ENCODE measurements around the gene ICE2. TPM values are rescaled to one million over a fixed set of nuclear protein-coding genes. Genes with fewer than 3 reads are reported as not detected.

The ICE2 gene
- total RNA-seq, 1 donor from 2014 or later: 42.2 TPM

DNA sequence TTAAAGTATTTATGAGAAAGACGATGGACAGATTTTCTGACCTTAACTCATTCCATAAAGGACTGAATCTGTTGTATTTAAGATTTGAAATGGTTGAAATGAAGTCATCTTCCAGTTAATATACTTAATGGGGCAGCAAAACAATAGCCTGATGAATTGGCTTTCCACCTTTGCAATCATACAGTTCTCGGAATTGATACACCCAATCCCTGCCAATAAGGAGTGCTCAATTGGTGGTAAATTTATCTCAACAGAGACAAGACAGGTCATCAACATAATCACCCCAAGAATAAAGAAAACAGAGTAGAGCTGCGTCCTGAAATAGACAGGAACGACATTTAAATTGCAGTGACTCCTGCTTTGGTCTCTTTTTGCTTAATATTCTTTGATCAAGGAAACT lies 92.3 kb downstream of the ICE2 start:
- Mint-ChIP-seq H3K27ac (ENCODE audit: unreplicated experiment) (no peak overlapping the region), H3K27me3 (ENCODE audit: unreplicated experiment) (no peaks in the 10 kb centered on the region), H3K36me3 (ENCODE audit: low read depth, unreplicated experiment) (peaks cover 4% of the 10 kb centered on the region), H3K4me1 (ENCODE audit: unreplicated experiment) (peaks cover 10% of the 10 kb centered on the region), H3K4me3 (ENCODE audit: unreplicated experiment) (no peak overlapping the region), H3K9me3 (ENCODE audit: unreplicated experiment) (no peaks in the 10 kb centered on the region)
- DNase-seq (ENCODE audit: low spot score): no peak
- TF ChIP-seq, protein P1, sequence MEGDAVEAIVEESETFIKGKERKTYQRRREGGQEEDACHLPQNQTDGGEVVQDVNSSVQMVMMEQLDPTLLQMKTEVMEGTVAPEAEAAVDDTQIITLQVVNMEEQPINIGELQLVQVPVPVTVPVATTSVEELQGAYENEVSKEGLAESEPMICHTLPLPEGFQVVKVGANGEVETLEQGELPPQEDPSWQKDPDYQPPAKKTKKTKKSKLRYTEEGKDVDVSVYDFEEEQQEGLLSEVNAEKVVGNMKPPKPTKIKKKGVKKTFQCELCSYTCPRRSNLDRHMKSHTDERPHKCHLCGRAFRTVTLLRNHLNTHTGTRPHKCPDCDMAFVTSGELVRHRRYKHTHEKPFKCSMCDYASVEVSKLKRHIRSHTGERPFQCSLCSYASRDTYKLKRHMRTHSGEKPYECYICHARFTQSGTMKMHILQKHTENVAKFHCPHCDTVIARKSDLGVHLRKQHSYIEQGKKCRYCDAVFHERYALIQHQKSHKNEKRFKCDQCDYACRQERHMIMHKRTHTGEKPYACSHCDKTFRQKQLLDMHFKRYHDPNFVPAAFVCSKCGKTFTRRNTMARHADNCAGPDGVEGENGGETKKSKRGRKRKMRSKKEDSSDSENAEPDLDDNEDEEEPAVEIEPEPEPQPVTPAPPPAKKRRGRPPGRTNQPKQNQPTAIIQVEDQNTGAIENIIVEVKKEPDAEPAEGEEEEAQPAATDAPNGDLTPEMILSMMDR (IDR thresholded peaks at IDR 0.05; ENCODE audit: unreplicated experiment): no peak

DNA sequence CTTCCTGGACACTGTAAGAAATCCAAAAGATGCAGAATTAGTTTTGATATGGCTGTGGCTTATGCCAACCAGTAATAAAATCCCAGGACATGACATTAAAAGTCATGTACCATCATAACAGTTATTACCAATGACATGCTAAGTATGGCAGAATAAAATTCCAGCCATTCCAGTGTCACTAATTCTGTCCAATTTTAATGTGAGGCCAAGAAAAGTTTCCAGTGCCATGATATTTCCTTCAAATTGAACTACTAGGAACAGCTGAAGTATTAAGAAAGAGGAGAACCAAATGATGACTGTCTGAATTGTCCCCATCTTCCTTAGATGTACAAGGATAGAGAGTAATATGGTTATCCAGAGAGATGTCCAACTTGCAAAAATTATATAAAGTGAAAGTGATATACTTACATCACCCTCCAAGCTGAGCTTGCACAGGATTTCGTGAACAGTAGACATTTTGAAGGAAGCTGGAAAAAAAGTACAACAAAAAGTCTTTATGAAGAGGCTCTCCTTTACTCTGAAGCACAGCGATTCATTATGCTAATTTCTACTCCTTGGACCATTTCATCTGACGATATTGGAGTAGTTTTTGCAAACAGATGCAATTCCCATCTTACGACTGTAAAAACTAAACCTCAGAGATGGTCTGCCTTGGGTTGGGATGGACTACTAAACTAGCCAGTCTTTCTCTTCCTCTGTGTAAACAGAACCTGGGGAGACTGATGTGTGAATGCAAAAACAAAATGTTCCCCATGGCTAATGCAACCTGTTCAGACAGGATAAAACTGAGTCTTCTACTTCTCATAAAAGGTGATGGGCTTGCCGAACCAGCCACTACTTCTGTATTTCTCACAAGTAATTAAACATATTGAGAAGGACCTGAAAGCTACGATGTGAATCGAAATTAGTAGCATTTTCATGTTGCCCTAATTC lies 93.1 kb downstream of the ICE2 start:
- Mint-ChIP-seq H3K9me3 (ENCODE audit: unreplicated experiment) (no peaks in the 10 kb centered on the region), H3K4me1 (ENCODE audit: unreplicated experiment) (peaks cover 3% of the 10 kb centered on the region), H3K4me3 (ENCODE audit: unreplicated experiment) (no peak overlapping the region), H3K27ac (ENCODE audit: unreplicated experiment) (no peak overlapping the region), H3K27me3 (ENCODE audit: unreplicated experiment) (no peaks in the 10 kb centered on the region), H3K36me3 (ENCODE audit: low read depth, unreplicated experiment) (peaks cover 11% of the 10 kb centered on the region)
- TF ChIP-seq, protein P1 (IDR thresholded peaks at IDR 0.05; ENCODE audit: unreplicated experiment): no peak
- no peak for DNase-seq (ENCODE audit: low spot score)

DNA sequence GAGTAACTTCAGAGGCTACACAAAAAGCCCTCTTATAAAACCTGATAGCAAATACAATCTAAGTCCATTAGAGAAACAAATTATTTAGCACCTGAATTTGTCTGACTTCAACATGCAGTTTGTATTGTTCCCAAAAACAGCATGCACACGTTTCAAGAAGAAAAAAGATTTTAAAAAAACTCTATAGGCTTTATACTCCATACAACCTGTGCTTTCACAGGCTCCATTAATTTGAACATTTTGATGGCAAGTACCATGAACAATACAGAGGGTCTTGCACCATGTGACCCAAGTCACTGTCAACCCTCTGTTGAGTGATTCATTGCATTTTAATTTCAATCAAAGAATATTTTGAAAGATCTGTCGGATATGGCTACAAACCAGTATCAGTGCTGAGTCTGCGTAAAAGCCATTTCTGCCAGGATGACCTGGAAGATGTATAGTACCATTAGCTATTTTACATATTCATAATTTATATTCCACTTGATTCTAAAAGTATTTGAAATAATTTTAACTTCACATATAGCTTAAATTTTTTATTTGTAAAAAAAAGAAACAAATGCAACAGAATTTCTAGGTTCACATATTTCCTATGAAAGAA lies 94.3 kb downstream of the ICE2 start:
- Mint-ChIP-seq H3K36me3 (ENCODE audit: low read depth, unreplicated experiment) (peaks cover 16% of the 10 kb centered on the region), H3K9me3 (ENCODE audit: unreplicated experiment) (no peaks in the 10 kb centered on the region)

GRCh38 chr15:60384053-60384452 lies 94.9 kb downstream of the ICE2 start:
- Mint-ChIP-seq H3K27me3 (ENCODE audit: unreplicated experiment) (no peaks in the 10 kb centered on the region), H3K9me3 (ENCODE audit: unreplicated experiment) (no peaks in the 10 kb centered on the region), H3K36me3 (ENCODE audit: low read depth, unreplicated experiment) (peaks cover 16% of the 10 kb centered on the region), H3K4me3 (ENCODE audit: unreplicated experiment) (no peak overlapping the region), H3K4me1 (ENCODE audit: unreplicated experiment) (no peaks in the 10 kb centered on the region), H3K27ac (ENCODE audit: unreplicated experiment) (no peak overlapping the region)
- no peak for DNase-seq (ENCODE audit: low spot score)
- TF ChIP-seq, protein P1 (IDR thresholded peaks at IDR 0.05; ENCODE audit: unreplicated experiment): no peak

More for the DNA sequence above, 94.3 kb downstream of the ICE2 start:
- TF ChIP-seq, protein P1 (IDR thresholded peaks at IDR 0.05; ENCODE audit: unreplicated experiment): no peak
- Mint-ChIP-seq H3K27me3 (ENCODE audit: unreplicated experiment) (no peaks in the 10 kb centered on the region), H3K4me3 (ENCODE audit: unreplicated experiment) (no peak overlapping the region), H3K27ac (ENCODE audit: unreplicated experiment) (no peak overlapping the region), H3K4me1 (ENCODE audit: unreplicated experiment) (no peaks in the 10 kb centered on the region)
- DNase-seq (ENCODE audit: low spot score): no peak

All from endothelial cell (in vitro differentiated cells).